OCI-LY1 (cell line): ENCODE data around the gene COL23A1.

ENCODE experiments used
- H2AFZ ChIP-seq: fragments of 200-600 bp; sonication (generic), shearing (Covaris generic); 2 replicates; pipeline ENCODE4 v1.6.0; 2014; ENCODE audit warnings: antibody characterized with exemption, mild to moderate bottlenecking, low read length
- H3F3A ChIP-seq: fragments of 200-600 bp; sonication (generic), shearing (Covaris generic); 2 replicates; pipeline ENCODE4 v1.6.0; 2014; ENCODE audit warnings: mild to moderate bottlenecking, antibody characterized with exemption, low read length, moderate library complexity; ENCODE audit not compliant: insufficient read depth
- H3K27ac ChIP-seq: fragments of 200-600 bp; sonication (generic); 2 replicates; pipeline ENCODE4 v1.5.1; 2014; ENCODE audit warnings: low read length, mixed run types, mild to moderate bottlenecking, low read depth; ENCODE audit not compliant: poor library complexity, severe bottlenecking
- H3K27me3 ChIP-seq: fragments of 200-600 bp; sonication (generic); 2 replicates; pipeline ENCODE4 v1.6.0; 2014; ENCODE audit warnings: antibody characterized with exemption, mild to moderate bottlenecking, low read length, moderate library complexity; ENCODE audit not compliant: insufficient read depth
- H3K36me3 ChIP-seq: fragments of 200-600 bp; sonication (generic); 2 replicates; pipeline ENCODE4 v1.6.1; 2014; ENCODE audit warnings: mild to moderate bottlenecking, antibody characterized with exemption, low read length, moderate library complexity, mixed read lengths; ENCODE audit not compliant: insufficient read depth
- H3K4me1 ChIP-seq: fragments of 200-600 bp; sonication (generic); 2 replicates; pipeline ENCODE4 v1.5.1; 2014; ENCODE audit warnings: mild to moderate bottlenecking, low read length, moderate library complexity; ENCODE audit not compliant: insufficient read depth, severe bottlenecking
- H3K4me2 ChIP-seq: fragments of 200-600 bp; sonication (generic), shearing (Covaris generic); 2 replicates; pipeline ENCODE4 v1.6.1; 2014; ENCODE audit warnings: low read length
- H3K4me3 ChIP-seq: fragments of 200-600 bp; sonication (generic); 2 replicates; pipeline ENCODE4 v1.5.1; 2014; ENCODE audit warnings: low read length, low read depth, mild to moderate bottlenecking, mixed read lengths; ENCODE audit not compliant: poor library complexity, severe bottlenecking
- H3K79me2 ChIP-seq: fragments of 200-600 bp; shearing (Covaris generic); 2 replicates; pipeline ENCODE4 v1.6.1; 2016; ENCODE audit warnings: mixed run types, low read length, mixed read lengths; ENCODE audit not compliant: insufficient read depth
- H3K9ac ChIP-seq: fragments of 200-600 bp; sonication (generic), shearing (Covaris generic); 2 replicates; pipeline ENCODE4 v1.6.1; 2014; ENCODE audit warnings: mild to moderate bottlenecking, low read length, mixed read lengths
- H3K9me2 ChIP-seq: fragments of 200-600 bp; sonication (generic), shearing (Covaris generic); 2 replicates; pipeline ENCODE4 v1.6.1; 2014; ENCODE audit warnings: low read depth, mild to moderate bottlenecking, low read length, mixed read lengths
- H3K9me3 ChIP-seq: fragments of 200-600 bp; shearing (Covaris generic); 2 replicates; pipeline ENCODE4 v1.6.1; 2014; ENCODE audit warnings: low read length, mixed read lengths
- H4K20me1 ChIP-seq: fragments of 200-600 bp; sonication (generic), shearing (Covaris generic); 2 replicates; pipeline ENCODE4 v1.6.0; 2016; ENCODE audit warnings: mild to moderate bottlenecking, low read length; ENCODE audit not compliant: insufficient read depth
- CTCF ChIP-seq: fragments of 200-600 bp; sonication (generic), shearing (Covaris generic); IDR thresholded peaks from 2 replicates; pipeline ENCODE4 v1.5.1; 2017; ENCODE audit warnings: mild to moderate bottlenecking, antibody characterized with exemption, low read length, moderate library complexity, mixed read lengths
- EZH2 ChIP-seq: fragments of 200-600 bp; sonication (generic), shearing (Covaris generic); IDR thresholded peaks from 2 replicates; pipeline ENCODE4 v1.8.0; 2017; ENCODE audit warnings: borderline replicate concordance, mixed run types, mild to moderate bottlenecking, antibody characterized with exemption, low read length, moderate library complexity, mixed read lengths

Gene COL23A1

GRCh38 chr5:178606269-178606668 lies 16.1 kb upstream of the COL23A1 start:
- H3F3A ChIP-seq, result no peaks in the 10 kb centered on the region
- no peak overlapping the region for H3K4me2 ChIP-seq
- no peaks in the 10 kb centered on the region for H3K27me3 ChIP-seq
- no peaks in the 10 kb centered on the region for H3K79me2 ChIP-seq
- H3K9me2 ChIP-seq, result no peaks in the 10 kb centered on the region
- no peak overlapping the region for H3K9ac ChIP-seq
- no peak overlapping the region for H3K4me3 ChIP-seq
- no peaks in the 10 kb centered on the region for H4K20me1 ChIP-seq
- no peak for TF ChIP-seq CTCF
- no peak for TF ChIP-seq EZH2
- H3K36me3 ChIP-seq, result peaks cover 96% of the 10 kb centered on the region
- no peak overlapping the region for H3K27ac ChIP-seq
- H2AFZ ChIP-seq, result no peak overlapping the region
- no peaks in the 10 kb centered on the region for H3K4me1 ChIP-seq
- H3K9me3 ChIP-seq, result no peaks in the 10 kb centered on the region

- Histone ChIP-seq H4K20me1 (no peaks in the 10 kb centered on the region), H3K4me1 (no peaks in the 10 kb centered on the region), H3K4me2 (no peak overlapping the region), H2AFZ (no peak overlapping the region), H3K36me3 (peaks cover 96% of the 10 kb centered on the region), H3K27me3 (no peaks in the 10 kb centered on the region), H3K9ac (no peak overlapping the region), H3K4me3 (no peak overlapping the region), H3F3A (no peaks in the 10 kb centered on the region), H3K27ac (no peak overlapping the region), H3K79me2 (no peaks in the 10 kb centered on the region), H3K9me2 (no peaks in the 10 kb centered on the region), H3K9me3 (no peaks in the 10 kb centered on the region)
- TF ChIP-seq EZH2 (no peak), CTCF (no peak)
These were observed 15.6 kb upstream of the COL23A1 start for GRCh38 chr5:178605788-178606187.

GRCh38 chr5:178602752-178603151 lies 12.6 kb upstream of the COL23A1 start:
- H3K4me1 ChIP-seq, result no peaks in the 10 kb centered on the region
- no peak overlapping the region for H3K4me2 ChIP-seq
- no peak overlapping the region for H3K27ac ChIP-seq
- no peak for TF ChIP-seq CTCF
- TF ChIP-seq EZH2, result no peak
- no peaks in the 10 kb centered on the region for H4K20me1 ChIP-seq
- no peaks in the 10 kb centered on the region for H3K27me3 ChIP-seq
- H3K9me2 ChIP-seq, result no peaks in the 10 kb centered on the region
- no peak overlapping the region for H2AFZ ChIP-seq
- H3F3A ChIP-seq, result no peaks in the 10 kb centered on the region
- no peak overlapping the region for H3K9ac ChIP-seq
- peaks cover 82% of the 10 kb centered on the region for H3K36me3 ChIP-seq
- no peak overlapping the region for H3K4me3 ChIP-seq
- H3K79me2 ChIP-seq, result no peaks in the 10 kb centered on the region
- 0 out of 2 replicates have a peak, but pooled peaks cover 2% of the 10 kb centered on the region for H3K9me3 ChIP-seq
